RWPE1 (cell line): ENCODE measurements around the gene CAMK1D.

Experiments used
- CTCF ChIA-PET: fragments of 350-600 bp; sonication (Branson Sonifier 250); formaldehyde crosslinking; extraction: SDS; loops from one replicate; lab custom pipeline; 2021; lab: Yijun Ruan, JAX
- POLR2A ChIA-PET: fragments of 400-600 bp; formaldehyde crosslinking; extraction: SDS; loops from one replicate; lab custom pipeline; 2020; ENCODE audit warnings: antibody characterized with exemption; ENCODE audit not compliant: low non-redundant PET; lab: Yijun Ruan, JAX
- DNase-seq: peaks from one replicate; pipeline ENCODE4 v3.0.0; 2012; ENCODE audit warnings: low spot score
- H3K27ac ChIP-seq: fragments of 450-650 bp; 2 replicates; pipeline ENCODE4 v1.5.1; 2017
- CTCF ChIP-seq: fragments of 450-650 bp; conservative IDR thresholded peaks from 2 replicates; pipeline ENCODE4 v1.5.1; 2017; ENCODE audit warnings: low read depth, mild to moderate bottlenecking

CAMK1D gene

GRCh38 chr10:12427276-12427675 is 77.9 kb downstream of the CAMK1D start:
- DNase-seq, result no peak
- CTCF ChIA-PET, result no interaction called here
- no peak for TF ChIP-seq CTCF
- POLR2A ChIA-PET, result no interaction called here
- H3K27ac ChIP-seq, result no peak overlapping the region

- ChIA-PET CTCF (interaction anchor here (0.5 to 0.6 kb wide), 2 partner anchors 161 to 1111 kb away, joined by 3 to 4 read pairs; no protein-coding TSS in a partner anchor), POLR2A (no interaction called here)
- no peak for TF ChIP-seq CTCF
- H3K27ac ChIP-seq, result no peak overlapping the region
- DNase-seq, result no peak
These were observed 79.2 kb downstream of the CAMK1D start for GRCh38 chr10:12428447-12429135.

GRCh38 chr10:12430406-12430982 is 81.1 kb downstream of the CAMK1D start:
- POLR2A ChIA-PET, result no interaction called here
- no peak for DNase-seq
- no peak overlapping the region for H3K27ac ChIP-seq
- CTCF ChIA-PET, result no interaction called here
- TF ChIP-seq CTCF, result no peak

GRCh38 chr10:12431151-12432101 is 82.1 kb downstream of the CAMK1D start:
- DNase-seq, result no peak
- ChIA-PET POLR2A (no interaction called here), CTCF (interaction anchor here (0.6 kb wide), 1 partner anchor 57 kb away, joined by 3 read pairs; no protein-coding TSS in a partner anchor)
- no peak overlapping the region for H3K27ac ChIP-seq
- TF ChIP-seq CTCF, result no peak

- POLR2A ChIA-PET, result no interaction called here
- no peak for TF ChIP-seq CTCF
- no peak overlapping the region for H3K27ac ChIP-seq
- CTCF ChIA-PET, result interaction anchor here (0.6 kb wide), 2 partner anchors 58 to 139 kb away, joined by 3 read pairs; no protein-coding TSS in a partner anchor
- DNase-seq, result no peak
These were observed 83.2 kb downstream of the CAMK1D start for GRCh38 chr10:12432402-12433189.
